ENCODE measurements around the gene PLET1.

The PLET1 gene

DNA sequence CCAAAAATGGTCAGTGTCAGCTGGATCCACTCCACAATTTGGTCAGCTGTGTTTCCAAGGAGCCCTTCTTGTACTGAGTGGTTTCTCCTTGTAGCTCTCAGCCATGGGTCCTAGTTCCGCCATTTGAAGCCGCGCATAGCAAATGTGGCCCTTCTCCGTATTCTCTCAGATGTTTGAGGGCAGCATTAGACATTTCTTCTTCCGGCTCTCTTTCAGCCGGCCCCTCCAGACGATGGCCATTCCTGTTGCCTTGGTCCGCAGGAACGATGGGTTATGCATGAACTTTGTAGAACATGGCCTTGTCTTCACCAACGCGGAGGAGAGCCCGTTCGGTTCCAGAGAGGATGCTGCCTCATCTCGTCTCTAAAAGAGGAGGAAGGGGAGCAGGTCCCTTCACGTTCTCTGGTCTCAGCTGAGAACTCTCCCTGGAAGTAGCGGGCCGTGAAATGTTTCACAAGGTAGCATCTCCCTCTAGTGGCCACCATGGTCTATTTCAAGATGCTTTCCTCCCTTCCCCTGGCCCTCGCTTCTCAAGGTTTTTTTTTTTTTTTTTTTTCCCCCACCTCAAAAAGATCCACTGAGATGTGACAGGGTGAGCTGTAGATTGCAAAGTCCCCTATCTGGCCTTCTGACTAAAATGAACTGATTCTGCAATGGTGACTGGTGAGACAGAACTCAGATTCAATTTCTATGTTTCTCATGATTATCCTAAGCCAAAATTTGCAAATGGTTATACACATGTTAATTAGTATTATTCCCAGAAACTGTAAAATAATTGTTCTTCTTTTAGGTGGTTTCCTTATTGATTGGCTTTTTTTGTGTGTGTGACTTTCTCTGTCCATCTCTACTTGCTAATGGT lies 19.8 kb upstream of the PLET1 start:
- peak; percentile 84 for DNase-seq

DNA sequence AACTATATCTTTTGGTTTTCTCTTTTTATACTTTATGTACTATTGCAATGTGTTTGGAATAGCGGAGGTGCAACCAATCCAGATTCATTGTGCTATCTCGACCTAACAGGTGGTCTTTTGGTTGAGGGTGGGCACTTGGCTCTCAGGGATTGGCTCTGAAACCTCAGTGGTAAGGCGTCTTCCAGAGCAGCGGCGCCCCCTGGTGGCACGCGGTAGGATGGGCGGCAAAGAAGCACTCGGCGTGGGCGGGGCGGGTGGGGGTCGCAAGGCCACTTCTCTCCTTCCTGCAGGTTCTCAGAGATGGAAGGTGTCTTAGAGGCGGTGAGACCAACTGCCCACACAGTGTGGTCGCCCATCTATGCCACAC lies 19.2 kb upstream of the PLET1 start:
- DNase-seq = peak; percentile 81

DNA sequence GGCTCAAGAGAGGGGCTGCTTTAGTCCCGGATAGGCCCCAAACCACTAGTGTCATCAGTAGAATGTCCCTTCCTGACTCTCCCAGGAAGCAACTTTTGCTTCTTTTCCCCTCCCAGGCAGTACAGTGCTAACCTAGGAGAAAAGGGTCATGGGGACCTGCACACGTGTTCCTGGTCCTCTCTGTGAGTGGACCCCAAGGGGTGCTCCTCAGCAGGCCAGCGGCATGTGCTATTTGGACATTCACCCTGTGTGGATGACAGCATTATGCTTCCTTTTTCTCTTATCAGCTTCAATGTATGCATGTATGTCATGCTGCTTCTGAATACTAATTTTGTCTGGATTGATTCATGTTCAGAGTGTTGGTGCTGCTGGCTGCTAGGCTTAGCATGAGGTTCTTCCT lies 18.1 kb upstream of the PLET1 start:
- DNase-seq = no peak

DNA sequence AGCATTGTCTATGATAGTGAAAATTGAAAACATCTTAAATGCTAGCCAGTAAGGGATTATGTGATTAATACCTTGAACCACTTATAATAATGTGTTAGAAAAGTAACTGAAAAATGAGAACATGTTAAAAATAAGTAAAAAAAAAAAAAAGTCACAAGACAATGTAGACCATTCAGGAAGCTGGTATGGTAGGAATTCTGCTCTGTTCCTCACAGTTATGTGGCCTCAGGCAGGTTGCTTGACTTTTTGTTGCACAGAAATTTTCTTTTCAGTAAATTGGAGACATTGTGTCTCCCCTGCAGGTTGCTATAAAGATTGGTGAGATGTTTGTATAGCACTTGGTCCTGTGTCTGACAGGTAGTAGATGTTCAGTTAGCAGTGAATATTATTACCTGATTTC lies 17.3 kb upstream of the PLET1 start:
- no peak for DNase-seq

DNA sequence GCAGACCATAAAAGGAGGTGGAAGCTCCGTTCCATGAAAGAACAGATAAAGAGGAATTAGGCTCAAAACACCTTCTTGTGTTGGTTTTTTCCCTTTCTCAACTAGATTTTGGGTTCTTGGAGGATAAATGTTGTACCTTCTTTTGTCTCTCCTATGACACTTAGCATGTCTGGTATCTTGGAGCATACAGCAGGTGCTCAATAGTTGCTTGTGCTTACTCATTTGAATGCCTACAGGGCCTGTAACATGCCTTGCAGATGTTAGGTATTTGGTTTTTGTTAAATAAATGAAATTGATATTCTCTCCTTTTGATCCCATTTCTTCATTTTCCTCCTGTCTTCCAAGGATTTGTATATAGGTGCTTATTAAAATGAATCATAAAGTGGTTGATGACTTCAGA lies 16.4 kb upstream of the PLET1 start:
- no peak for DNase-seq

DNA sequence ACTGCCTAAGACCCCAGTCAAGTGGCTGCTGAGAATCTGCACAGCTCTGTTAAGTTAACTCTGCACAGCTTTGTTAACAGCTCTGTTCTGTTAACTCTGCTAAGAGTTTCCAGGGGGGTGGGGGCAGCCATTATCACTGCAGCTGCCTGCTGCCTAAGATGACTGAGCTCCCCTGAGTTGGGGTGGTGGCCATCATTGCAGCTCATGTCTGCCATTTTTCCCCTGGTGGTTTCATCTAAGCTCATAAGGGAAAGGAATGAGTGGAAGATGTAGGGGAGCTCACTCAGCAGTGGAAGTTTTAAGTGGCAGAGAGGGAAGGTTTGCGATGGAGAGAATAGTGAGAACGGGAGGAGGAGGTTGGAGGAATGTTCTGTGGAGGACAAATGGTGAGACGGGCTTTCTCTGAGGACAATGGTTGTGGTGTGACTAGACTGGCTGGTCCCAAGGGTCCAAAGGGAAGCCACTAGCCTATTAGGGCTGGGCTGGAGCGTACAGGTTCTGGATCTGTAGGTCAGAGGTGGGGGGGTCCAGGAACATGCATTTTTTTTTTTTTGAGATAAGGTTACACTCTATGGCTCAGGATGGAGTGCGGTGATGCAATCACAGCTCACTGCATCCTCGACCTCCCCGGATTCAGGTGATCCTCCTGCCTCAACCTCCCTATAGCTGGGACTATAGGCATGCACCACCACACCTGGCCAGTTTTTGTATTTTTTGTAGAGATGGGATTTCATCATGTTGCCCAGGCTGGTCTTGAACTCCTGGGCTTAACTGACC lies 13.5 kb upstream of the PLET1 start:
- no peak for DNase-seq

DNA sequence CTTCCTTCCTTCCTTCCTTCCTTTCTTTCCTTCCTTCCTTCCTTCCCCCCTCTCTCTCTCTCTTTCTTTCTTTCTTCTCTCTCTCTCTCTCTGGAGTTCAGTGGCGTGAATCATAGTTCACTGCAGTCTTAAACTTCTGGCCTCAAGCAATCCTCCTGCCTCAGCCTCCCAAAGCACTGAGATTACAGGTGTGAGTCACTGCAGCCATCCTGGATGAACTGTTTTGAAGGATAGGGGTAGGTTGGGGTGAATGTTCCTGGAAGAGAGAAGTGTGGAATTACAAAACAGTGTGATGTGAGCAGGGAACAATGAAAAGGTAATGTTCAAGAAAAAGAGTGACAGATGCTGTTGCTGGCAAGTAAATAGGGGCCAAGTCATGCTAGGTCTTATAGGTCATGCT lies 12.4 kb upstream of the PLET1 start:
- DNase-seq = no peak

DNA sequence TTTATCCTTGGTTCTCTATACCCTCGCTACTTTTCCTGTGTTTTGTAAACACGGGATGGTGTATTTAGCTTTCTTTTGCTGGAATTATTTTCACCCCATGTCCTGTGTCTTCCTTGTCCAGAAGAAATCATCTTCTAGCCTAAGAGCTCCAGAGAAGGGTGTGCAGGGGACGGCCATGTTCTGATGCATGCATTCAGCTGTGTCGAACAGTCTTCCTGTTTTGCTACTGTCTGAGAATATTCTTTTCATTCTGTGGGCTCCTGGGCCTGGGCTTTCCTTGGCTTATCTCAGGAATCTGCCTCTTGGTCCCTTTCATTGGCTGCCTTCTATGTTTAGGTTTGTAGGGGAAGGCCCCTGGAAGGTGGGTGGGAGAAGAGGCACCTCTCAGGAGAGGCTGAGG lies 10.6 kb upstream of the PLET1 start:
- DNase-seq = no peak

DNA sequence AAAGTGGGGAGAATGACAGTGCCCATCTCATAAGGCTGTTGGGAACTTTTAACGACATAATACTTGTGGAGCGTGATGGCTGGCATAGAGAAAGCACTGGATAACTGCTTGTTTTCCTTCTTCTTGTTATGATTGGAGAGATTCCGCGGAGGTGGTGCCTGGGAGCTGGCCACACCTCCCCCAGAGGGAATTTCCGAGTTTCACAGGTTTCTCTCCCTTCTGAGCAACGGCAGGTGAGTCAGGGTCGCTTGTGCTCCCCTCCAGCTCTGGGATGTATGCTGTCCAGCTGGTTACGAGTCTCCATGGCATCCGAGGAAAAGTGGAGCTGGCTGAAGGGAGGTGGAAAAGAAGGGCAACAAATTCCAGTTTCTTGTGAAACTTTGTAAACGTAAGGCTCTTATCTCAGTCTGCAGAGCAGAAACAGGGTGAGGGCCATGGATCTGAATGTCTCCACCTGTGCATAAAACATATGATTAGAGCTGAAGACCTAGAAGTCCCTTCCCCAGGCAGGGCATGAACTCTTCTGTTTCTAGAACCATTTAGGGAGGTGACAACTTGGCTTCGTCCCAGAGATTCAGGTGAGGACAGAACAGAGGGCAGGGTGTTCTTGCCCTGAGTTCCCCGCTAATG lies 10.0 kb upstream of the PLET1 start:
- DNase-seq = no peak

DNA sequence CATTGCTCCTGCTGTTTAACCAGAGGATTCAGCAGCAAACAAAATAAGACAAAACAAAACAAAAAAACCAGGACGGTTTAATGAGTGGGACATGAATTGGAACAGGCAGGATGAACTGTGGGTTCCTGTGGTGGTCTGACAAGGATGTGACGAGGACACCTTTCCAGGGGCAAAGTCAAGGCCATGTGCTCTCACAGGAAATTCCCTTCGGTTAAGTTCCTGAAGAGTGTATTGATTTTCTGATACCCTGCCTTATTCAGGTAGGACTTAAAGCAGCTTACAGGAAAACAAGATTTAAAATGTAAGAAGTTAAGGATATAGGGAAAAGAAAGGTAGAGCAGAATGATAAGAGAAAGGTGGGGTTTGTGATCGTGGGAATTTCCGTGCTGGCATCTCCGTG lies 8.5 kb upstream of the PLET1 start:
- DNase-seq = no peak

DNA sequence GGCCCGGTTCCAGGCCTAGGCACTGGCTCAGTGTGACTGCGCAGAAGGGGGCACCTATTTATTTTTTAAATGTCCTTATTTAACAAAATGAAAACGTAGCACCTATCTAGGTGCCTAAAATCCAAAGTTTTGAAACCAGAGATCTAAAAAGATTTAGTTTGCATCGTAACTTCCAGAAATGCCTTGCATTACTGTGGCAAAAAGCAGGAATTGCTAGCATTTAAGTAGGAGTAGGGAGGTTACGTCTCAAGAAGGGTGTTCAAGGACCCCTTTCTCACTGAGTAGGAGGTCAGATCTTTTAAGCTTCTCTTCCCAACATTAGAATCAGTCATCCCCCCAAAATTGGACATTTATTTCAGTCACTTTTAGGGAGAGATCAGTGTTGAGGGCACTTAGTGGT lies 7.7 kb upstream of the PLET1 start:
- DNase-seq = no peak

DNA sequence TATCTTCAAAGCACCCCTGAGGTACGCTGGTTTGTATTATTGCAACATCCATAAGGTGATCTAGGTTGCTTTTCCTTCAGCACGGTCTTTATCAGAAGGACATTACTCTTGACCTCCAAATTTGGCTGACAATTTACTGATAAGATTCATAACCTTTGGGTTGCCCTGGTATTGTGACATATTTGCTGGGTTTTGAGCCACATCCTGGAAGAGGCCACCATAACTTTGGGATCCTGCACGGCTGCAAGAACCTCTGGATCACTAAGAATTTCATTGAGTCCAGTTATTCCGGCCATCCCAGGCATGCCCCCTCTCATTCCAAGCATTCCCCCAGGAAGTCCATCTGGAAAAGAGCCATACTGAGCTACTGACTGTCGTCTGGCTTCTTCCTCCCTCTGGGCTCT lies 6.5 kb upstream of the PLET1 start:
- DNase-seq = no peak

DNA sequence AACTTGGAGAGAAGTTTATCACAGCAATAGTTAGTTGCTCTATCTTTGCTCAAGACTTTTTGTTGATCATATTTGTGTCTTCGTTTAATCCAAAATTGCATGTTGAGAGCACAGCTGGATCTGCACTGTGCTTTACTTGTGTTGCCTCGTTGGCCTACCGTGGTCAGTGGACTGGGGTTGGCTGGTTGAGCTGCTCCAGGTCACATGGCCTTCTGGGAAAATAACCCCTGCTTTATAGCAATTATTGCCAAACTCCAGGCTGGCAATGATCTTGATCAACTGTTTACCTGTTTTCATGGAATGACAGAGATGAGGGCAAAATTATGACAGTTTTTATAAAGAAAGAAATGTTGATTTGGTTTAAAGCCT lies 5.7 kb upstream of the PLET1 start:
- no peak for DNase-seq

DNA sequence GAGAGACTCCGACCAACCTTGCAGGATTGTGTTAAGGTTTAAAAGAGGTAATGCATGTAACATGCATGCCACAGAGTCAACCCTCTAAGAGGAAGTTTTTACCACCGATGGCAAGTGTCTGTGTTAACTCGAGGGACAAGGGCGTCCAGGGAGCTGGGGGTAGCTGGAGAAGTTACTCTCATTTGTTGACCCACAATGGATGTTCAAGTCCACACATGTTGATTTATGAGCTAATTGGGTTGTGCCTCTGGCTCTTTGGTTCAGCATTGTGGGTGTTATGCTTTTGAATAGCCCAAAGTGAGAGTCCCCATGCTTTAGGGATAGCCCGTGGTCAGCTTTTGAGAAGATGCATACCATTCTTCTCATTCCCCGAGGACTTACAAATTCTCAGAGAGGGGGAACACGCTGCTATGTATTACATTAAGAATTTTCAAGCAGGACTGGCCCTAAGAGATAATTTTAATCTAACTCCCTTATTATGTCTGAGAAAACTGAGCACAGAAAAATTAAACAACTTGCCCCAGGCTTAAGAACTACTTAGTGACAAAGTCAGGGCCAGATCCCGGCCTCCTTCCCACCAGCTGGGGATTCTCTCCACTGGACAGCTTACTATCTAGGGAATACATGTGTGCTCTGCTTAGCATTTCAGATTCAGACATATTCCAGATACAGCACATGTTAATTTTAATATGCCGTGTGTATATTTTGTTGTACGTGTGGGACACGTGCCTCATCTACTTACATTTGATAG lies 5.2 kb upstream of the PLET1 start:
- no peak for DNase-seq

DNA sequence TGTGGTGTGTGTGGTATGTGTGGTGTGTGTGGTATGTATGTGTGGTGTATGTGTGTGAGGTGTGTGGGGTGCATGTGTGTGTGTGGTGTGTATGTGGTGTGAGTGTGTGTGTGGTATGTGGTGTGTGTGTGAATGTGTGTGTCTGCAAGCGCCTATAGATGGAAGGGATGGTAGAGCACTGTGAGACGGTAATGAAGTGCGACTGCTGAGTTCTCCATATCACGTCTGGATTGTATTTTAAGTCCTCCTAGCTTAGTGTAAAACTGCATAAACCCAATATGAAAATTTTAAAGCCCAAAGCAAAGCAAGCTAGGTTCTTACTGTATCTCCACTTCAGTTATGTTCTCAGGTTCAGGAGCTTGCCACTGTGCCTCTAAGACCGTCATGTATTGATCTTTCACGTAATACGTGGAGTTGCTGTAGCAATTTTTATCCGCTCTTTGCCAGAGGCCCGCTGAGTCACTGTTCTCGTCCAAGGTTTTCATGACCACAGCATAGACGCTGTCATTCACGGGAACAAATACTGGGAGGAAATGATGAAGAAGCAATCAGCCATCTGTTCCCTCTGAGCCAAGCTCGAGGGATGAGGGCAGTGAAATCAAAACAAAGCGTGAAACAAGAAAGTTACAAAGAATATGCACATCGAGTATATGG lies 5.5 kb downstream of the PLET1 start:
- DNase-seq = no peak

DNA sequence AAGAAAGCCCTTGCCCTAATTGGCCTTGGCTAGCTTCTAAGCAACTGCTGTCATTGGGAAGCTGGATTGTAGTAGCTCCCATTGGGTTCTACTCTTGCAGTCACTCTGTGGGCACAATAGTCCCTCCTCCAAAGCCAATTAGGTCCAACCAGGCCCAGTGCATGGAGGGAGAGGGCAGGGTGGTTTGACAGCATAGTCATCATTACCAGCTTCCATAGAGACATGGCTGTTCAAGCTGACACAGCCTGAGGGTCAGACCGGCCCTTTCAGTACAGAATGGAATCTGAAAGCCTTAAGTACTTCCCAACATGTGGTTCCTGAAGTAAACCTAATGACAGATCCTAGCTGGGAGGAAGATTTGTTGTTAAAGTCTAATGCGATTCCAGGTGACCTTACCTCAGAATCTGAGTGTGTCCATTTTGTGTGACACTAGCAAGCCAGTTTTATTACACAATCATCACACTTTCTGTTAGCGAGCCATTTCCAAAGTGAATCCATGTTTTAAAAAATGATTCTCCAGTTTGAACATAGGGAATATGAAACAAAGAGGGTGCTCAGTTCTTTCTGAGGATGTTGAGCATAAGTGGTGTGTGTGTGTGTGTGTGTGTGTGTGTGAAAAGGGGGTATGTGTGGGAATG lies 6.9 kb downstream of the PLET1 start:
- no peak for DNase-seq

DNA sequence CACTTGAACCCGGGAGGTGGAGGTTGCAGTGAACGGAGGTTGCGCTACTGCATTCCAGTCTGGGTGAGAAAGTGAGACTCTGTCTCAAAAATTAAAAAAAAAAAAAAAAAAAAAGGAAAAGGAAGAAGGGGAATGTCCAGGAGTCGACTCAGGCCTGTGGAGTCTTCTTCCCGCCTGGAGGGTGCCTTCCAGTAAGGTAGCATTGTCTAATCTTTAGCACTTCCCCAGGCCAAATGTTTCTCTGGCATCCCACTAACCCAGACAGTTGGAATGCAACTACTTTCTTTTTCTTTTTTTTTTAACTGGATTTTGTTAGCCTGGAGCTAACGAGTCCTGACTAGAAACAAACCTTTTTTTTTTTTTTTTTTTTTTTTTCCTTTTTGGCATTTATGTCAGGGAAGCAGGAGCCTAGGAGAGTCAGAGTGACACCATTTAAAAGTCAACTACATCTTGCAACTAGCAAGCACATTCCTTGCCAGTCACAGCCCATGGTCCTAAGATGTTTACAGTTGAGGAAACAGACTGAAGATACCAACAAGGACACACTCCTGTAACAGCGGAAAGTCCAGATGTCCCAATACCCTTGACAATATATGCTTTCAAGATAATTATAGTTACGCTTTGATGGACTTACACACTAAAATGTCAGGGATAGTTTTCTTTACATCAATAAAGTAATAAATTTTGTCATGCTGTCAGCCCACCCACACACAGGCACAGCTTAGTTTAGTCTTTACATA lies 10.6 kb downstream of the PLET1 start:
- DNase-seq = no peak

DNA sequence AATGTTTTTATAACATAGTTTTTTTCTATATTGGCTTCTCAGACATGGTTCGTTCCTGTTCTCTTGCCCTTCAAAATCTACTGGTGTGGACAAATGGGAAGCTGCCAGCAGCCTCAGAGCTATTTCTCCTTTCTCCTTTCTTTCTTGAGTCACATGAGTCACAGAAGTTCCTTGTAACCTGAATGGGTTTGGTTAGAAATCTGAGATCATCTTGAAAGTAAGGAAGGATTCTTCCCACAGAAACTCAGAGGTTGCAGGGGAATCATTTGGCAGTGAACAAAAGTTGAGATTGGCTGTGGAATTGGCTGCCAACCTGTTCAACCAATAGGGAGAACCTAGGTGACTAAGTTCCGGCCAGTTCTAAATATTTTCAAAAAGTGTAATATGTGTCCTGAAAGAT lies 12.5 kb downstream of the PLET1 start:
- no peak for DNase-seq

DNA sequence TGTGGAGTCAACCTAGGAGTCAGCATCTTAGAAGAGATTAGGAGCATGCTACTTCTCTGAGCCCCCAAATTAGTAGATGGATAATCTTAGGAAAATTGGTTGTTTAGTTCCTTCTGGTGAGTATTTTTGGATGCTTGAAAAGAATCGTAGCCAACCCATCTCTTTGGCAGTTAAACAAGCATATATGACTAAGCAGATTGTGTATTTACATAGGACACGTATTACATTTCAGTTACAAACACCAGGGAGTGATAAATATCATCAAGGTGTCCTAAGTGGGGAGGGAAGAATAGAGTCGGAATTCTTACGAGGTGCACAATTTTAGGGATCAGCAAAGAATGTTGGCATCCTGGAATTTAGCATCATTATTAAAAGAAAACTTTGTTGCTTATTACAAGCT lies 13.5 kb downstream of the PLET1 start:
- DNase-seq = no peak

DNA sequence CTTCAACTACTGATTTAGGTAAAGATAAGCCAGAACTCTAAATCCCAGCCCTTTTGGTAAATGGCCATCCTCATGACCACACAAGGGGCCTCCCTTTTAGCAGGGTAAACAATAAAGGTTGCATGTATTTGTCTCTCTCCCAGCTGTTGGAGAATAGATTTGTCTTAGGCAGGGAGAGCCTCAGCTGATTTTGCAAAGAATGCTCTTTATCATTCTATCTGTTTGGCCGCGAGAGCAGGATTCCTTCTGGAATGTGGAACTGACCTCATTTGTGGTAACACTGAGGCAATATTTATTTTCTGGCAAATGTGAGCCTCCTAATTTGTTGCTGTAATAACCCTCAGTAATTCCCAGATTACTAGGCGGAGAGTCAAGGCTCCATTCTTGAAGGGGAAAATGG lies 19.2 kb downstream of the PLET1 start:
- DNase-seq = no peak

DNA sequence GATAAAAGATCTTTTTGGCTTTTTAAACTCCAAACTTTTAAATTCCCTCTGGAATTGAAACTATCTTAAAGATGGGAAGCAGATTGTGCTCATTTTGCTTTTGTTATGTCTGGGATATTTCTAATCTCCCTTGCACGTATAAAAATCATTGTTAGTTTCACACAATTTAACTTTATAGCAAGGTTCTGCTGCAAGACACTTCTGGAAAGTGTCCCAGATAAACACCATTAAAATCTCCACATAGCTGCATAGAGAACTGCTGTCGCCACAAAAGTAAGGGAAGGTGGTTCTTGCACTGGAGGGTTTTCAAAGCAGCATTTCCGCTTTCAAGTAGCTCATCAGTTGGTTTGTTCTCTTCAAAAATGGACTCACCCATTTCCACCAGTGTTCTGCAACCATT lies 22.6 kb downstream of the PLET1 start:
- no peak for DNase-seq

DNA sequence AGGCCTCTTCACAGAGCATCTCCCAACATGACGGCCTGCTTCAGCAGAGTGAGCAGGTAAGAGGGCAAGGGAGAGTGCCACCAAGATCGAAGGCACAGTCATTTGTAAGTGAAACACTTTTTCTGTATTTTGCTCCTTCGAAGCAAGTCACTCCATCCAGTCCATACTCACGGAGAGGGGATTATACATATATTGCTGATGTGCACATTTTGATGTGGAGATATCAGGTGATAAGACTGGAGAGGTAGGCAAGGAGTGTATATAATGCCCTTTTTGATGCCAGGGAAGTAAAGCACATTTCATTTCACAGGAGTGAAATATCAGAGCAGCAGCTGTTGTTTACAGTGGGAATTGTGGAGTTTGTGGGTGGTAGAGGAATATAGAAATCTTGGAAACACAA lies 23.2 kb downstream of the PLET1 start:
- DNase-seq = no peak
